ENCODE results near the gene PRKCE. TPM values are rescaled to one million over a fixed set of nuclear protein-coding genes. Genes with fewer than 3 reads are reported as not detected.

The PRKCE gene
- total and polyA plus RNA-seq, 2 donors (not counting 3 experiments of a cell fraction or from before 2014, with no cell fraction given), result 27.9 to 33.9 TPM

DNA sequence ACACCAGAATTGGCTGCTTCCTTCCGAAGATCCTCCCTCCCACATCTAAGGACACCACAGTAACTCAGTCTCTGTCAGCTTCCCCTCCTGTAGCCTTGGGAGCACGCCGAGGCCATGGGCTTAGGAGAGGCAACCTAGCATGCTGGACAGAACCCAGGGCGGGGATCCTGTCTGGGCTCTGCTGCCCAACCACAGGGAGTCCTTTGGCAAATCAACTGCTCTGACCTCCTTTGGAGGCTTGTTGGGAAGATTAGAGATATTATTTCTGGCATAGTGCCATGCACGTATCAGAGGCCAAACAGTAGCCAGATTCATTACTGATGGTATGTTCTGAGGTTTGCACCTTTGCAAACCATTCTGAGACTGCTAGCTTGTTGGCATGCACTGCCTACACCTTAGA, 383.1 kb downstream of the PRKCE start:
- Histone ChIP-seq H3K4me3 (replicated peaks in 1 of 3; ENCODE audit: insufficient read depth in 1 of 3, low read depth in 1 of 3, low read length in 3 of 3) (no peak overlapping the region), H3K27me3 (ENCODE audit: control insufficient read depth in 2 of 2, insufficient read depth in 2 of 2, low read length in 2 of 2) (no peaks in the 10 kb centered on the region), H3K79me2 (ENCODE audit: control insufficient read depth, insufficient read depth, low read length) (no peaks in the 10 kb centered on the region), H4K20me1 (replicated peaks; ENCODE audit: control insufficient read depth, extremely low read depth, insufficient read depth, low read length) (no peaks in the 10 kb centered on the region), H3K4me2 (ENCODE audit: insufficient read depth, low read length) (no peak overlapping the region), H3K9me3 (replicated peaks; ENCODE audit: control insufficient read depth, insufficient read depth, low read length) (no peaks in the 10 kb centered on the region), H3K27ac (ENCODE audit: insufficient read depth, low read depth, low read length) (no peak overlapping the region), H3K4me1 (ENCODE audit: control insufficient read depth, extremely low read depth, insufficient read depth, low read length) (peaks cover 24% of the 10 kb centered on the region), H3K9me1 (replicated peaks; ENCODE audit: control insufficient read depth, extremely low read depth, insufficient read depth, low read length) (no peaks in the 10 kb centered on the region), H3K9ac (replicated peaks; ENCODE audit: extremely low read depth, insufficient read depth, low read length) (no peak overlapping the region), H2AFZ (ENCODE audit: low read depth, low read length) (no peak overlapping the region), H3K36me3 (ENCODE audit: control insufficient read depth in 2 of 2, extremely low read depth in 1 of 2, insufficient read depth in 2 of 2, low read length in 2 of 2) (no peaks in the 10 kb centered on the region)
- ChIA-PET CTCF (interaction anchor here (2.4 kb wide), 1 partner anchor 28 kb away, joined by 10 read pairs; no protein-coding TSS in a partner anchor), POLR2A (no interaction called here)
- peak; percentile 63 for DNase-seq (ENCODE audit: low read depth, low spot score)
- intact Hi-C loops (cut with micrococcal nuclease), result no loop called here
- TF ChIP-seq FOS (IDR thresholded peaks at IDR 0.05; ENCODE audit: borderline replicate concordance, insufficient read depth, low read length) (no peak), EZH2 (IDR thresholded peaks at IDR 0.05; ENCODE audit: borderline replicate concordance, low read depth, low read length, severe bottlenecking) (no peak), GATA2 (IDR thresholded peaks at IDR 0.05; ENCODE audit: insufficient read depth, insufficient read length, low read depth, low read length) (peak; percentile 42), JUN (IDR thresholded peaks at IDR 0.05; ENCODE audit: borderline replicate concordance, insufficient read depth, insufficient read length, low read depth) (no peak), POLR2A (IDR thresholded peaks at IDR 0.05; ENCODE audit: low read depth, low read length) (no peak), MYC (IDR thresholded peaks at IDR 0.05; ENCODE audit: low read depth, low read length) (no peak), POLR2AphosphoS5 (IDR thresholded peaks at IDR 0.05; ENCODE audit: insufficient read depth, low read depth, low read length) (peak; percentile 13)
- TF ChIP-seq, protein P1, sequence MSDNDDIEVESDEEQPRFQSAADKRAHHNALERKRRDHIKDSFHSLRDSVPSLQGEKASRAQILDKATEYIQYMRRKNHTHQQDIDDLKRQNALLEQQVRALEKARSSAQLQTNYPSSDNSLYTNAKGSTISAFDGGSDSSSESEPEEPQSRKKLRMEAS (IDR thresholded peaks at IDR 0.05; ENCODE audit: insufficient read depth, insufficient read length), result no peak
- TF ChIP-seq, protein P2, sequence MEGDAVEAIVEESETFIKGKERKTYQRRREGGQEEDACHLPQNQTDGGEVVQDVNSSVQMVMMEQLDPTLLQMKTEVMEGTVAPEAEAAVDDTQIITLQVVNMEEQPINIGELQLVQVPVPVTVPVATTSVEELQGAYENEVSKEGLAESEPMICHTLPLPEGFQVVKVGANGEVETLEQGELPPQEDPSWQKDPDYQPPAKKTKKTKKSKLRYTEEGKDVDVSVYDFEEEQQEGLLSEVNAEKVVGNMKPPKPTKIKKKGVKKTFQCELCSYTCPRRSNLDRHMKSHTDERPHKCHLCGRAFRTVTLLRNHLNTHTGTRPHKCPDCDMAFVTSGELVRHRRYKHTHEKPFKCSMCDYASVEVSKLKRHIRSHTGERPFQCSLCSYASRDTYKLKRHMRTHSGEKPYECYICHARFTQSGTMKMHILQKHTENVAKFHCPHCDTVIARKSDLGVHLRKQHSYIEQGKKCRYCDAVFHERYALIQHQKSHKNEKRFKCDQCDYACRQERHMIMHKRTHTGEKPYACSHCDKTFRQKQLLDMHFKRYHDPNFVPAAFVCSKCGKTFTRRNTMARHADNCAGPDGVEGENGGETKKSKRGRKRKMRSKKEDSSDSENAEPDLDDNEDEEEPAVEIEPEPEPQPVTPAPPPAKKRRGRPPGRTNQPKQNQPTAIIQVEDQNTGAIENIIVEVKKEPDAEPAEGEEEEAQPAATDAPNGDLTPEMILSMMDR (IDR thresholded peaks at IDR 0.05; ENCODE audit: extremely low read depth in 1 of 2, insufficient read depth in 1 of 2, low read depth in 1 of 2, low read length in 2 of 2), result no peak
- dilution Hi-C loops (cut with MboI; ENCODE audit: extremely low pct_ligation_motif_present, low sequenced_read_pairs), result no loop called here
- FAIRE-seq, result peak; percentile 37
- no TSS peak for BruUV-seq (replicated peaks)
